Vagina (tissue), 2 donors: ENCODE measurements around the gene CSF3R.

Source experiments
- POLR2A ChIP-seq, 2 donors: fragments of 450-650 bp; IDR thresholded peaks; one replicate each; pipeline ENCODE4 v1.6.1; 2017; ENCODE audit warnings: antibody characterized with exemption in 2 of 2, mild to moderate bottlenecking in 2 of 2, moderate library complexity in 2 of 2
- POLR2AphosphoS5 ChIP-seq, 2 donors: sonication (generic); formaldehyde crosslinking; IDR thresholded peaks; one replicate each; pipeline ENCODE4 v1.9.0; 2017; ENCODE audit warnings: antibody characterized with exemption in 2 of 2, mild to moderate bottlenecking in 2 of 2, low read depth in 1 of 2; ENCODE audit not compliant: insufficient read depth in 1 of 2
- TF ChIP-seq, protein P1 (sequence below), 3 experiments: fragments of 450-650 bp in 2 of 3; fragments of 200-600 bp in 1 of 3; sonication (generic) in 1 of 3; IDR thresholded peaks; one replicate each; pipeline ENCODE4 v1.5.1; 2017 to 2019; ENCODE audit warnings: antibody characterized with exemption in 3 of 3, mild to moderate bottlenecking in 2 of 3, moderate library complexity in 2 of 3

GRCh38 chr1:36419140-36419539 is 63.6 kb downstream of the CSF3R start:
- no peak for TF ChIP-seq POLR2A (IDR thresholded peaks at IDR 0.05)
- TF ChIP-seq, protein P1, sequence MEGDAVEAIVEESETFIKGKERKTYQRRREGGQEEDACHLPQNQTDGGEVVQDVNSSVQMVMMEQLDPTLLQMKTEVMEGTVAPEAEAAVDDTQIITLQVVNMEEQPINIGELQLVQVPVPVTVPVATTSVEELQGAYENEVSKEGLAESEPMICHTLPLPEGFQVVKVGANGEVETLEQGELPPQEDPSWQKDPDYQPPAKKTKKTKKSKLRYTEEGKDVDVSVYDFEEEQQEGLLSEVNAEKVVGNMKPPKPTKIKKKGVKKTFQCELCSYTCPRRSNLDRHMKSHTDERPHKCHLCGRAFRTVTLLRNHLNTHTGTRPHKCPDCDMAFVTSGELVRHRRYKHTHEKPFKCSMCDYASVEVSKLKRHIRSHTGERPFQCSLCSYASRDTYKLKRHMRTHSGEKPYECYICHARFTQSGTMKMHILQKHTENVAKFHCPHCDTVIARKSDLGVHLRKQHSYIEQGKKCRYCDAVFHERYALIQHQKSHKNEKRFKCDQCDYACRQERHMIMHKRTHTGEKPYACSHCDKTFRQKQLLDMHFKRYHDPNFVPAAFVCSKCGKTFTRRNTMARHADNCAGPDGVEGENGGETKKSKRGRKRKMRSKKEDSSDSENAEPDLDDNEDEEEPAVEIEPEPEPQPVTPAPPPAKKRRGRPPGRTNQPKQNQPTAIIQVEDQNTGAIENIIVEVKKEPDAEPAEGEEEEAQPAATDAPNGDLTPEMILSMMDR (IDR thresholded peaks at IDR 0.05) = no peak
- TF ChIP-seq POLR2AphosphoS5 (IDR thresholded peaks at IDR 0.05; ENCODE audit: insufficient read depth in 1 of 2, low read depth in 1 of 2) = no peak
